ENCODE measurements around the gene TNN. TPM values are rescaled to one million over a fixed set of nuclear protein-coding genes. Genes with fewer than 3 reads are reported as not detected.
A peak's percentile ranks its signal among the peaks of the same experiment; 100 is the strongest.
"Not testable (repeated sequence)": the region's sequence is repeated elsewhere in the genome, so short reads cannot be mapped to it uniquely, and the experiment has no call there.

TNN gene
- total RNA-seq, result under 1 TPM in 7 of 9 donors, not detected in 2; 0.14 to 0.50 (median 0.27) TPM
- under 1 TPM; 0.11 to 0.24 (median 0.13) TPM for polyA plus RNA-seq
- long read RNA-seq, donor 1, result 0 reads
- long read RNA-seq, donor 2, result 0 reads
- long read RNA-seq, donor 3, result 0 reads
- long read RNA-seq, donor 4, result 0 reads
- long read RNA-seq, donor 5, full-length matches to known transcripts, result 1 of 1 reads
- long read RNA-seq, donor 5, partial matches to known transcripts, result 0 of 1 reads
- long read RNA-seq, donor 5, other reads (novel, unspliced or antisense), result 0 of 1 reads
- long read RNA-seq, donor 6, result 0 reads
- long read RNA-seq, donor 7, result 0 reads
- long read RNA-seq, donor 8, result 0 reads
- long read RNA-seq, donor 9, result 0 reads
- long read RNA-seq, donor 10, result 0 reads

DNA sequence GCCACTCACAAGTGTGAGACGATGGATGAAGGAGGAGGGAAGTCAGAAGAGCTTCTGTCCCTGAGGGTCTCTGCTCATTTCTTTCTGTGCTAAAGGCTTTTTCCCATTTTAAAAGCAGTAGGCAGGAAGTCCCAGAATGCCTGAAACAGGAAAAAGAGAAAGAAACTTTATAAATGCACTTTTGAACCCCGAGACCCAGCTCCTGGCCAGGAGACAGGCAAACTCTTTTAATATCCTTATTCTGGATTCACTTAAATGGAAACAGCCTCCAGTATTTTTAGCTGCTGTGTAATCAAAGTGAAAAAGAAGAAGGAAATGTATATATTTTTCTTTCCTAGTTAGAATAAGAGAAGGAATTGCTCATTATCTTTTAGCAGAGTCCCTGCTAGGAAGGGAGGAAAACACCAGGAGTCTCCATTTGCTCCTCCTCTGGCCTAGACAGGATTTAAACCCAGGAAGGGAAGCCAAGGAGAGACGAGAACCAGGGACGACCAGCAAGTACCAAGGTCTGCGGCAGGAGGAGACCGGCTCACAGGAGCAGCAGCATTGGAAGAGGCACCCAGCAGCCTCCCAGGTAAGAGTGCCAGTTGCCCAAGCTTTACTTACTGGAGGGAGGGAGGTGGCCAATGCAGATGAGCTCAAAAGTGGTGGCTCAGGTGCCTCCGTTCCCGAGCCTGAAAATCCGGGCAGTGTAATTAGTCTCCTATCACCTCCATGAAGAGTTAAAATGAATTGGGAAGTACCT lies at the start of gene TNN:
TNN (plus strand) TSS at position 472 of the 745 bp plus-strand sequence. CDS start 9,586 bp downstream, outside the sequence.
- Histone ChIP-seq H3K4me3 (no peak within 1 kb of the TSS), H3K27ac (no peak within 1 kb of the TSS), H3K27me3 (no peaks in the 10 kb centered on the region), H3K4me1 (replicated peaks in 1 of 2) (no peaks in the 10 kb centered on the region), H3K9me3 (replicated peaks in 1 of 3) (no peaks in the 10 kb centered on the region), H3K36me3 (replicated peaks in 1 of 2) (no peaks in the 10 kb centered on the region)
- TF ChIP-seq, protein P1, sequence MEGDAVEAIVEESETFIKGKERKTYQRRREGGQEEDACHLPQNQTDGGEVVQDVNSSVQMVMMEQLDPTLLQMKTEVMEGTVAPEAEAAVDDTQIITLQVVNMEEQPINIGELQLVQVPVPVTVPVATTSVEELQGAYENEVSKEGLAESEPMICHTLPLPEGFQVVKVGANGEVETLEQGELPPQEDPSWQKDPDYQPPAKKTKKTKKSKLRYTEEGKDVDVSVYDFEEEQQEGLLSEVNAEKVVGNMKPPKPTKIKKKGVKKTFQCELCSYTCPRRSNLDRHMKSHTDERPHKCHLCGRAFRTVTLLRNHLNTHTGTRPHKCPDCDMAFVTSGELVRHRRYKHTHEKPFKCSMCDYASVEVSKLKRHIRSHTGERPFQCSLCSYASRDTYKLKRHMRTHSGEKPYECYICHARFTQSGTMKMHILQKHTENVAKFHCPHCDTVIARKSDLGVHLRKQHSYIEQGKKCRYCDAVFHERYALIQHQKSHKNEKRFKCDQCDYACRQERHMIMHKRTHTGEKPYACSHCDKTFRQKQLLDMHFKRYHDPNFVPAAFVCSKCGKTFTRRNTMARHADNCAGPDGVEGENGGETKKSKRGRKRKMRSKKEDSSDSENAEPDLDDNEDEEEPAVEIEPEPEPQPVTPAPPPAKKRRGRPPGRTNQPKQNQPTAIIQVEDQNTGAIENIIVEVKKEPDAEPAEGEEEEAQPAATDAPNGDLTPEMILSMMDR (IDR thresholded peaks at IDR 0.05), result no peak
- TF ChIP-seq POLR2A (IDR thresholded peaks at IDR 0.05), result no peak
- WGBS, 4 donors, result 51 to 66% (median 64%) methylated on average over 9 of the region's 9 CpGs
- intact Hi-C loops (cut with DNase I), result no loop called here
- DNase-seq, result no peak

GRCh38 chr1:175019524-175019923 lies 48.1 kb upstream of the TNN start:
- DNase-seq, result no peak
- 81 to 87% (median 86%) methylated on average over 3 of the region's 3 CpGs for WGBS, 4 donors

GRCh38 chr1:175023043-175023921 lies 44.4 kb upstream of the TNN start, which contains the start of gene MRPS14:
MRPS14 (minus strand) TSS chr1:175023425; CDS start chr1:175023408, 17 bp downstream.
- H3K4me1 ChIP-seq (replicated peaks in 1 of 2), result peaks cover 7 to 16% of the 10 kb centered on the region in 2 donors
- 3 to 4% (median 3%) methylated on average over 32 to 42 of the region's 42 CpGs for WGBS, 4 donors
- no peaks in the 10 kb centered on the region for H3K9me3 ChIP-seq (replicated peaks in 1 of 3)
- no peaks in the 10 kb centered on the region for H3K27me3 ChIP-seq
- H3K4me3 ChIP-seq, result peak within 1 kb of the TSS; percentile 76 to 92 (median 82)
- peak; percentile 98 to 99 (median 98) for DNase-seq
- intact Hi-C loops (cut with DNase I), result no loop called here
- H3K27ac ChIP-seq, result peak within 1 kb of the TSS; percentile 71 to 89 (median 84)
- TF ChIP-seq POLR2A (IDR thresholded peaks at IDR 0.05), result peak; percentile 29 to 89
- TF ChIP-seq, protein P1 (IDR thresholded peaks at IDR 0.05), result no peak
- H3K36me3 ChIP-seq (replicated peaks in 1 of 2), result peaks cover 0 to 1% of the 10 kb centered on the region in 2 donors

More at GRCh38 chr1:175019524-175019923, 48.1 kb upstream of the TNN start:
- Histone ChIP-seq H3K4me1 (replicated peaks in 1 of 2) (peaks cover 7 to 23% of the 10 kb centered on the region in 2 donors), H3K9me3 (replicated peaks in 1 of 3) (no peaks in the 10 kb centered on the region), H3K27ac (no peak overlapping the region), H3K4me3 (no peak overlapping the region), H3K27me3 (no peaks in the 10 kb centered on the region), H3K36me3 (replicated peaks in 1 of 2) (peaks cover 0 to 27% of the 10 kb centered on the region in 2 donors)
- TF ChIP-seq POLR2A (IDR thresholded peaks at IDR 0.05), result no peak
- TF ChIP-seq, protein P1 (IDR thresholded peaks at IDR 0.05), result no peak
- intact Hi-C loops (cut with DNase I), result no loop called here

- WGBS, 4 donors, result 90 to 97% (median 94%) methylated on average over 2 of the region's 2 CpGs
- DNase-seq; intact Hi-C loops (cut with DNase I): not testable (repeated sequence)
These were observed 43.8 kb upstream of the TNN start for GRCh38 chr1:175023922-175024242.

More at GRCh38 chr1:175023922-175024242, 43.8 kb upstream of the TNN start:
- Histone ChIP-seq H3K27ac (peak overlapping the region in 4 of 5 donors; percentile 47 to 89 (median 72)), H3K4me1 (replicated peaks in 1 of 2) (peaks cover 7 to 16% of the 10 kb centered on the region in 2 donors), H3K4me3 (peak overlapping the region in 3 of 4 donors; percentile 76 to 92 (median 83))
- not testable (repeated sequence) for H3K36me3 ChIP-seq (replicated peaks in 1 of 2); H3K27me3 ChIP-seq; H3K9me3 ChIP-seq (replicated peaks in 1 of 3)
